Mesendoderm (in vitro differentiated cells): ENCODE measurements around the gene PRDM16.

Experiments used
- DNase-seq: peaks from one replicate; pipeline ENCODE4 v3.0.0; 2013
- H2AK5ac ChIP-seq: 2 replicates; pipeline ENCODE4 v1.6.1; 2013; ENCODE audit warnings: low read length, inconsistent platforms
- H2BK120ac ChIP-seq: 2 replicates; pipeline ENCODE4 v1.6.1; 2013; ENCODE audit warnings: low read depth, mild to moderate bottlenecking, low read length, moderate library complexity, mixed read lengths
- H2BK15ac ChIP-seq: replicated peaks from 2 replicates; pipeline ENCODE4 v1.6.1; 2013; ENCODE audit warnings: low read depth, mild to moderate bottlenecking, moderate library complexity
- H2BK5ac ChIP-seq: 2 replicates; pipeline ENCODE4 v1.6.1; 2013; ENCODE audit warnings: low read length, inconsistent platforms
- H3K18ac ChIP-seq: 2 replicates; pipeline ENCODE4 v1.6.1; 2013; ENCODE audit warnings: mild to moderate bottlenecking, low read length, mixed read lengths
- H3K23ac ChIP-seq: one replicate; pipeline ENCODE4 v1.6.1; 2013; ENCODE audit warnings: low read length
- H3K27ac ChIP-seq: 2 replicates; pipeline ENCODE4 v1.5.1; 2013; ENCODE audit warnings: low read depth, mild to moderate bottlenecking, inconsistent platforms, low read length, moderate library complexity
- H3K27me3 ChIP-seq: 2 replicates; pipeline ENCODE4 v1.6.1; 2013; ENCODE audit warnings: low read length, control low read depth, mild to moderate bottlenecking, inconsistent platforms; ENCODE audit not compliant: insufficient read depth, poor library complexity
- H3K36me3 ChIP-seq: 2 replicates; pipeline ENCODE4 v1.6.1; 2013; ENCODE audit warnings: low read length, inconsistent platforms; ENCODE audit not compliant: control insufficient read depth, insufficient read depth
- H3K4ac ChIP-seq: one replicate; pipeline ENCODE4 v1.6.1; 2013; ENCODE audit warnings: low read depth, mild to moderate bottlenecking, low read length, moderate library complexity
- H3K4me1 ChIP-seq: 2 replicates; pipeline ENCODE4 v1.6.1; 2013; ENCODE audit warnings: low read depth, low read length, inconsistent platforms; ENCODE audit not compliant: control insufficient read depth
- H3K4me2 ChIP-seq: 2 replicates; pipeline ENCODE4 v1.6.1; 2013; ENCODE audit warnings: low read length
- H3K4me3 ChIP-seq: 2 replicates; pipeline ENCODE4 v1.5.1; 2013; ENCODE audit warnings: mild to moderate bottlenecking, low read length
- H3K56ac ChIP-seq: one replicate; pipeline ENCODE4 v1.6.1; 2013; ENCODE audit warnings: low read length
- H3K79me1 ChIP-seq: 2 replicates; pipeline ENCODE4 v1.6.1; 2013; ENCODE audit warnings: low read length, inconsistent platforms
- H3K79me2 ChIP-seq: 2 replicates; pipeline ENCODE4 v1.6.1; 2013; ENCODE audit warnings: mild to moderate bottlenecking, low read length; ENCODE audit not compliant: control insufficient read depth, insufficient read depth
- H3K9ac ChIP-seq: 2 replicates; pipeline ENCODE4 v1.6.1; 2013; ENCODE audit warnings: low read length, inconsistent platforms
- H4K5ac ChIP-seq: one replicate; pipeline ENCODE4 v1.6.1; 2013; ENCODE audit warnings: low read length
- H4K8ac ChIP-seq: one replicate; pipeline ENCODE4 v1.6.1; 2013; ENCODE audit warnings: low read depth, mild to moderate bottlenecking, control low read depth, low read length, moderate library complexity
- WGBS: extraction: QIAGEN DNeasy Blood & Tissue Kit; methylation state at CpG from one replicate; pipeline ENCODE4 v1.1.7; 2013; ENCODE audit warnings: low lambda C conversion rate, missing lambda C conversion rate; ENCODE audit not compliant: insufficient coverage; ENCODE audit errors: extremely low coverage; 5-methylcytosine and 5-hydroxymethylcytosine counted together

The PRDM16 gene

GRCh38 chr1:3117879-3118278 lies 48.9 kb downstream of the PRDM16 start:
- no CpG with 5 or more reads among the region's 16 CpGs for WGBS
- no peak overlapping the region for H2AK5ac ChIP-seq
- H2BK15ac ChIP-seq: no peak overlapping the region
- no peak overlapping the region for H2BK5ac ChIP-seq
- no peak overlapping the region for H3K4me3 ChIP-seq
- H3K4ac ChIP-seq: no peak overlapping the region
- H3K23ac ChIP-seq: no peak overlapping the region
- H3K27ac ChIP-seq: no peak overlapping the region
- no peaks in the 10 kb centered on the region for H3K79me2 ChIP-seq
- H4K8ac ChIP-seq: no peak overlapping the region
- H3K36me3 ChIP-seq: no peaks in the 10 kb centered on the region
- no peak overlapping the region for H2BK120ac ChIP-seq
- no peak overlapping the region for H3K56ac ChIP-seq
- no peak overlapping the region for H3K18ac ChIP-seq
- H3K27me3 ChIP-seq: no peaks in the 10 kb centered on the region
- no peaks in the 10 kb centered on the region for H3K79me1 ChIP-seq
- H3K4me1 ChIP-seq: no peaks in the 10 kb centered on the region
- H4K5ac ChIP-seq: no peak overlapping the region
- no peak for DNase-seq
- no peak overlapping the region for H3K9ac ChIP-seq
- no peak overlapping the region for H3K4me2 ChIP-seq

- H3K56ac ChIP-seq: no peak overlapping the region
- no CpG with 5 or more reads among the region's 14 CpGs for WGBS
- no peak for DNase-seq
- H2BK5ac ChIP-seq: no peak overlapping the region
- H3K9ac ChIP-seq: no peak overlapping the region
- H2AK5ac ChIP-seq: no peak overlapping the region
- no peak overlapping the region for H4K8ac ChIP-seq
- H3K27me3 ChIP-seq: no peaks in the 10 kb centered on the region
- H3K36me3 ChIP-seq: no peaks in the 10 kb centered on the region
- H3K27ac ChIP-seq: no peak overlapping the region
- H3K79me1 ChIP-seq: no peaks in the 10 kb centered on the region
- no peaks in the 10 kb centered on the region for H3K4me1 ChIP-seq
- H3K4me3 ChIP-seq: no peak overlapping the region
- H2BK15ac ChIP-seq: no peak overlapping the region
- no peak overlapping the region for H4K5ac ChIP-seq
- H3K79me2 ChIP-seq: no peaks in the 10 kb centered on the region
- no peak overlapping the region for H3K18ac ChIP-seq
- no peak overlapping the region for H3K23ac ChIP-seq
- H3K4me2 ChIP-seq: no peak overlapping the region
- H2BK120ac ChIP-seq: no peak overlapping the region
- no peak overlapping the region for H3K4ac ChIP-seq
These were observed 50.1 kb downstream of the PRDM16 start for GRCh38 chr1:3119061-3119460.

GRCh38 chr1:3119725-3120124 lies 50.7 kb downstream of the PRDM16 start:
- Histone ChIP-seq H3K56ac (no peak overlapping the region), H3K36me3 (no peaks in the 10 kb centered on the region), H3K27me3 (no peaks in the 10 kb centered on the region), H3K79me1 (no peaks in the 10 kb centered on the region), H4K8ac (no peak overlapping the region), H3K23ac (no peak overlapping the region), H3K4me2 (no peak overlapping the region), H2BK120ac (no peak overlapping the region), H3K18ac (no peak overlapping the region), H4K5ac (no peak overlapping the region), H3K4ac (no peak overlapping the region), H3K79me2 (no peaks in the 10 kb centered on the region), H3K9ac (no peak overlapping the region), H3K4me3 (no peak overlapping the region), H2AK5ac (no peak overlapping the region), H2BK5ac (no peak overlapping the region), H2BK15ac (no peak overlapping the region), H3K4me1 (no peaks in the 10 kb centered on the region), H3K27ac (no peak overlapping the region)
- WGBS: no CpG with 5 or more reads among the region's 10 CpGs
- DNase-seq: no peak

- no peaks in the 10 kb centered on the region for H3K79me1 ChIP-seq
- no peak overlapping the region for H2AK5ac ChIP-seq
- H3K4me3 ChIP-seq: no peak overlapping the region
- no peaks in the 10 kb centered on the region for H3K27me3 ChIP-seq
- DNase-seq: peak; percentile 14
- no peaks in the 10 kb centered on the region for H3K4me1 ChIP-seq
- H2BK5ac ChIP-seq: no peak overlapping the region
- no peak overlapping the region for H4K8ac ChIP-seq
- no peaks in the 10 kb centered on the region for H3K79me2 ChIP-seq
- H3K23ac ChIP-seq: no peak overlapping the region
- H2BK120ac ChIP-seq: no peak overlapping the region
- no peak overlapping the region for H3K27ac ChIP-seq
- H3K4ac ChIP-seq: no peak overlapping the region
- H3K56ac ChIP-seq: no peak overlapping the region
- no peak overlapping the region for H4K5ac ChIP-seq
- H2BK15ac ChIP-seq: no peak overlapping the region
- no peaks in the 10 kb centered on the region for H3K36me3 ChIP-seq
- H3K4me2 ChIP-seq: no peak overlapping the region
- no peak overlapping the region for H3K9ac ChIP-seq
- no CpG with 5 or more reads among the region's 17 CpGs for WGBS
- no peak overlapping the region for H3K18ac ChIP-seq
These were observed 51.1 kb downstream of the PRDM16 start for GRCh38 chr1:3120140-3120539.

GRCh38 chr1:3120994-3121393 lies 52.0 kb downstream of the PRDM16 start:
- Histone ChIP-seq H3K4ac (no peak overlapping the region), H3K79me2 (no peaks in the 10 kb centered on the region), H3K9ac (no peak overlapping the region), H3K56ac (no peak overlapping the region), H3K27me3 (no peaks in the 10 kb centered on the region), H2BK120ac (no peak overlapping the region), H2AK5ac (no peak overlapping the region), H3K4me1 (no peaks in the 10 kb centered on the region), H3K4me3 (no peak overlapping the region), H3K18ac (no peak overlapping the region), H4K5ac (no peak overlapping the region), H2BK15ac (no peak overlapping the region), H3K79me1 (no peaks in the 10 kb centered on the region), H2BK5ac (no peak overlapping the region), H3K27ac (no peak overlapping the region), H3K4me2 (no peak overlapping the region), H3K23ac (peak overlapping the region; percentile 89), H4K8ac (no peak overlapping the region), H3K36me3 (no peaks in the 10 kb centered on the region)
- WGBS: no CpG with 5 or more reads among the region's 14 CpGs
- no peak for DNase-seq

GRCh38 chr1:3121401-3122210 lies 52.6 kb downstream of the PRDM16 start:
- no peak overlapping the region for H3K4me2 ChIP-seq
- H4K8ac ChIP-seq: no peak overlapping the region
- H2AK5ac ChIP-seq: no peak overlapping the region
- no peaks in the 10 kb centered on the region for H3K4me1 ChIP-seq
- H3K56ac ChIP-seq: no peak overlapping the region
- H2BK120ac ChIP-seq: no peak overlapping the region
- H3K36me3 ChIP-seq: no peaks in the 10 kb centered on the region
- no peak overlapping the region for H3K18ac ChIP-seq
- no peak overlapping the region for H3K4ac ChIP-seq
- peak overlapping the region; percentile 89 for H3K23ac ChIP-seq
- H3K27me3 ChIP-seq: no peaks in the 10 kb centered on the region
- DNase-seq: no peak
- H3K79me1 ChIP-seq: no peaks in the 10 kb centered on the region
- no CpG with 5 or more reads among the region's 46 CpGs for WGBS
- H4K5ac ChIP-seq: no peak overlapping the region
- no peak overlapping the region for H3K9ac ChIP-seq
- H3K79me2 ChIP-seq: no peaks in the 10 kb centered on the region
- H3K27ac ChIP-seq: no peak overlapping the region
- no peak overlapping the region for H3K4me3 ChIP-seq
- no peak overlapping the region for H2BK5ac ChIP-seq
- no peak overlapping the region for H2BK15ac ChIP-seq
